ENCODE results near the gene AIFM2. TPM values are rescaled to one million over a fixed set of nuclear protein-coding genes. Genes with fewer than 3 reads are reported as not detected.
A peak's percentile ranks its signal among the peaks of the same experiment; 100 is the strongest.

Gene AIFM2
- total and polyA plus RNA-seq, 9 of the 15 experiments (the other 6 are each of a cell fraction or from before 2014, with no cell fraction given) = 2.7 to 14.1 (median 9.2) TPM

- TF ChIP-seq NKRF (IDR thresholded peaks at IDR 0.05; ENCODE audit: borderline replicate concordance) = peak; percentile 16; the same call in 1 of the 2 replicates
- no peak for TF ChIP-seq RBM22 (IDR thresholded peaks at IDR 0.05; ENCODE audit: low read depth, low read length, poor library complexity, severe bottlenecking)
- TF ChIP-seq MCM5 (IDR thresholded peaks at IDR 0.05; ENCODE audit: low read depth) = no peak
- TF ChIP-seq ZNF197 (CRISPR knock-in tag; IDR thresholded peaks at IDR 0.05; ENCODE audit: low read depth) = no peak
- TF ChIP-seq ZNF561 (CRISPR knock-in tag; conservative IDR thresholded peaks at IDR 0.05) = no peak
- no peak for TF ChIP-seq CBX5 (IDR thresholded peaks at IDR 0.05; ENCODE audit: borderline replicate concordance, low read depth)
- TF ChIP-seq ESRRA (IDR thresholded peaks at IDR 0.05; ENCODE audit: borderline replicate concordance, low read depth) = no peak
- no peak for TF ChIP-seq CREB5 (CRISPR knock-in tag; IDR thresholded peaks at IDR 0.05)
- TF ChIP-seq ZNF12 (CRISPR knock-in tag; IDR thresholded peaks at IDR 0.05) = peak; percentile 68; the same call in 1 of the 2 replicates
- TF ChIP-seq MITF (IDR thresholded peaks at IDR 0.05) = no peak
- TF ChIP-seq YY1 (IDR thresholded peaks at IDR 0.05; ENCODE audit: borderline replicate concordance in 1 of 3, control insufficient read depth in 1 of 3, extremely low read depth in 1 of 3, insufficient read depth in 3 of 3, insufficient read length in 1 of 3, insufficient replicate concordance in 2 of 3, low read depth in 1 of 3, low read length in 2 of 3) = peak in 1 of 3 experiments; percentile 7
- no peak for TF ChIP-seq CCNT2 (IDR thresholded peaks at IDR 0.05; ENCODE audit: borderline replicate concordance, extremely low read depth, insufficient read length, low read depth, low read length)
- no peak for TF ChIP-seq ETV1 (tag; conservative IDR thresholded peaks at IDR 0.05; ENCODE audit: low read depth)
- no peak for TF ChIP-seq TRIM25 (IDR thresholded peaks at IDR 0.05; ENCODE audit: borderline replicate concordance)
- no peak for TF ChIP-seq ASH1L (IDR thresholded peaks at IDR 0.05; ENCODE audit: borderline replicate concordance, low read depth, partially characterized antibody)
- no peak for TF ChIP-seq RCOR1 (IDR thresholded peaks at IDR 0.05; ENCODE audit: borderline replicate concordance in 1 of 2, low read depth in 2 of 2, low read length in 2 of 2)
- TF ChIP-seq TAF7 (tag; IDR thresholded peaks at IDR 0.05) = 0 out of 2 replicates have a peak, but pooled peaks have one; percentile 29
- peak; percentile 15 for TF ChIP-seq KDM5B (IDR thresholded peaks at IDR 0.05; ENCODE audit: insufficient replicate concordance, low read depth, low read length)
Observed at GRCh38 chr10:70169649-70170364, 37.2 kb upstream of the AIFM2 start (continued).
